GM10266 (cell line): ENCODE data around the gene FGFR4.

Experiments used
- DNase-seq: peaks from one replicate; pipeline ENCODE4 v3.0.0; 2012; ENCODE audit errors: extremely low spot score
- TF ChIP-seq, protein P1 (sequence below): IDR thresholded peaks from 2 replicates; pipeline ENCODE4 v1.5.1; 2012; ENCODE audit warnings: mild to moderate bottlenecking, low read depth; ENCODE audit not compliant: control insufficient read depth, insufficient read depth; ENCODE audit errors: missing control alignments

The FGFR4 gene

GRCh38 chr5:177084175-177084574 is 2.5 kb upstream of the FGFR4 start:
- no peak for DNase-seq

GRCh38 chr5:177085985-177086653 is 596 bp upstream of the FGFR4 start:
- TF ChIP-seq, protein P1, sequence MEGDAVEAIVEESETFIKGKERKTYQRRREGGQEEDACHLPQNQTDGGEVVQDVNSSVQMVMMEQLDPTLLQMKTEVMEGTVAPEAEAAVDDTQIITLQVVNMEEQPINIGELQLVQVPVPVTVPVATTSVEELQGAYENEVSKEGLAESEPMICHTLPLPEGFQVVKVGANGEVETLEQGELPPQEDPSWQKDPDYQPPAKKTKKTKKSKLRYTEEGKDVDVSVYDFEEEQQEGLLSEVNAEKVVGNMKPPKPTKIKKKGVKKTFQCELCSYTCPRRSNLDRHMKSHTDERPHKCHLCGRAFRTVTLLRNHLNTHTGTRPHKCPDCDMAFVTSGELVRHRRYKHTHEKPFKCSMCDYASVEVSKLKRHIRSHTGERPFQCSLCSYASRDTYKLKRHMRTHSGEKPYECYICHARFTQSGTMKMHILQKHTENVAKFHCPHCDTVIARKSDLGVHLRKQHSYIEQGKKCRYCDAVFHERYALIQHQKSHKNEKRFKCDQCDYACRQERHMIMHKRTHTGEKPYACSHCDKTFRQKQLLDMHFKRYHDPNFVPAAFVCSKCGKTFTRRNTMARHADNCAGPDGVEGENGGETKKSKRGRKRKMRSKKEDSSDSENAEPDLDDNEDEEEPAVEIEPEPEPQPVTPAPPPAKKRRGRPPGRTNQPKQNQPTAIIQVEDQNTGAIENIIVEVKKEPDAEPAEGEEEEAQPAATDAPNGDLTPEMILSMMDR: no peak
- DNase-seq: peak; percentile 23

More at GRCh38 chr5:177084175-177084574, 2.5 kb upstream of the FGFR4 start:
- TF ChIP-seq, protein P1: no peak

GRCh38 chr5:177087398-177088005 is 787 bp downstream of the FGFR4 start:
- DNase-seq: no peak
- TF ChIP-seq, protein P1: no peak

DNA sequence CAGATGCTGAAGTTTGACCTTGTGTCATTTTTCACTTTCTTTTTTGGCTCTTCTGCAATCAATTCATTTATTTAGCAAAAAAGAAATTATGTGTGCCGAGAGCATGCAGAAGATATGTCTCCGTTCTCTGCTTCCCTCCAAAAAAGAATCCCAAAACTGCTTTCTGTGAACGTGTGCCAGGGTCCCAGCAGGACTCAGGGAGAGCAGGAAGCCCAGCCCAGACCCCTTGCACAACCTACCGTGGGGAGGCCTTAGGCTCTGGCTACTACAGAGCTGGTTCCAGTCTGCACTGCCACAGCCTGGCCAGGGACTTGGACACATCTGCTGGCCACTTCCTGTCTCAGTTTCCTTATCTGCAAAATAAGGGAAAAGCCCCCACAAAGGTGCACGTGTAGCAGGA is 2.4 kb downstream of the FGFR4 start:
- no peak for DNase-seq
- TF ChIP-seq, protein P1: no peak

DNA sequence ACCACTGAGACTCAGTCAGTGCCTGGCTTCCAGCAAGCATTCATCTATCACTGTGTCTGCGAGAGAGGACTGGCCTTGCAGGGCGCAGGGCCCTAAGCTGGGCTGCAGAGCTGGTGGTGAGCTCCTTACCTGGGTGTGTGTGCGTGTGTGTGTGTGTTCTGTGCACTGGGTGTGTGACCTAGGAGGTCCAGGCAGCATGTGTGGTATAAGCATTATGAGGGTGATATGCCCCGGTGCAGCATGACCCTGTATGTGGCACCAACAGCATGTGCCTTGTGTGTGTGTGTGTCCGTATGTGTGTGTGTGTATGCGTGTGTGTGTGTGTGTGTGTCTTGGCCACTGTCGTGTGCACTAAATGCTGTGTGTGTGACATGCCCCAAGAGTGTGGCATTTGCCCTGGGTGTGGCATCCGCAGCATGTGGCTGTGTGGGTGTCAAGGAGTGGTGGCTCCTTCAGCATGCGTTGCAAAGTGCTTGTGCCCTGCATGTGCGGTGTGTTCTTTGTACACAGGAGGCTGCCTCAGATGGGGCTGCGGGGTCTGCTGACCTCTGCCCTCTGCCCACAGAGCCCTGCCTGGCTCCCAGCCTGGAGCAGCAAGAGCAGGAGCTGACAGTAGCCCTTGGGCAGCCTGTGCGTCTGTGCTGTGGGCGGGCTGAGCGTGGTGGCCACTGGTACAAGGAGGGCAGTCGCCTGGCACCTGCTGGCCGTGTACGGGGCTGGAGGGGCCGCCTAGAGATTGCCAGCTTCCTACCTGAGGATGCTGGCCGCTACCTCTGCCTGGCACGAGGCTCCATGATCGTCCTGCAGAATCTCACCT is 3.3 kb downstream of the FGFR4 start:
- TF ChIP-seq, protein P1: no peak
- no peak for DNase-seq

- TF ChIP-seq, protein P1: no peak
- no peak for DNase-seq
Measured at GRCh38 chr5:177090813-177091212, 4.1 kb downstream of the FGFR4 start.

GRCh38 chr5:177091232-177091631 is 4.5 kb downstream of the FGFR4 start:
- TF ChIP-seq, protein P1: no peak
- no peak for DNase-seq
